Retinal pigment epithelial cell (primary cell): ENCODE data around the gene CCDC13.

Source experiments
- DNase-seq: peaks from one replicate; pipeline ENCODE4 v3.0.0-alpha.2; 2010; ENCODE audit warnings: low read depth
- H3K4me3 ChIP-seq: 2 replicates; pipeline ENCODE4 v1.5.1; 2011; ENCODE audit warnings: mild to moderate bottlenecking, low read length, control low read depth, moderate library complexity
- CTCF ChIP-seq: conservative IDR thresholded peaks from 2 replicates; pipeline ENCODE4 v1.5.1; 2011; ENCODE audit warnings: low read depth, low read length, control low read depth, inconsistent platforms

CCDC13 gene

GRCh38 chr3:42790714-42791229, 17.7 kb upstream of the CCDC13 start:
- TF ChIP-seq CTCF, result no peak
- H3K4me3 ChIP-seq, result no peak overlapping the region
- no peak for DNase-seq

GRCh38 chr3:42786631-42787030, 13.6 kb upstream of the CCDC13 start:
- no peak for DNase-seq
- H3K4me3 ChIP-seq, result no peak overlapping the region
- no peak for TF ChIP-seq CTCF

- DNase-seq, result no peak
- TF ChIP-seq CTCF, result no peak
- H3K4me3 ChIP-seq, result no peak overlapping the region
Observed at GRCh38 chr3:42786212-42786611, 13.2 kb upstream of the CCDC13 start.

GRCh38 chr3:42780892-42781700, 8.0 kb upstream of the CCDC13 start:
- TF ChIP-seq CTCF, result peak; percentile 66
- no peak for DNase-seq
- H3K4me3 ChIP-seq, result no peak overlapping the region

- no peak overlapping the region for H3K4me3 ChIP-seq
- TF ChIP-seq CTCF, result no peak
- no peak for DNase-seq
Observed at GRCh38 chr3:42780398-42780797, 7.3 kb upstream of the CCDC13 start.

- no peak for DNase-seq
Observed at GRCh38 chr3:42778644-42779043, 5.6 kb upstream of the CCDC13 start.

More at GRCh38 chr3:42778644-42779043, 5.6 kb upstream of the CCDC13 start:
- TF ChIP-seq CTCF, result no peak
- H3K4me3 ChIP-seq, result no peak overlapping the region
